ENCODE measurements around the gene XPOT.

The XPOT gene

DNA sequence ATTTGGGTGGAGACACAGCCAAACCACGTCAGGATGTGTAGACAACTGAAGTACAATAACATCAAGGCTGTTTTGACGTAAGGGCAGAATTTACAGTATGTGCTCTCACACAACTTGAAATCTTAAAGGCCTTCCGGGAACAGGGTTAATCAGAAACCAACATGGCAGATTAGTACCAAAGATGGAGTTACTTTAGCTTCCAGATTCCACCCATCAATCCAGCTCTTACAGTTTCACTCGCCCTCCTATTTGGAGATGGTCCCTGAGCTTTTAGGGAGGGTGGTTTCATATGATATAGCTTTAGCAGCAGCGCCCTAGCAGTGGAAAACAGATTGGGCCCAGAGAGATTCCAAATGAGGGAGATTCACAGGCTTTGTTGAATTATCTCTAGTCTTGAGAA lies 2.0 kb upstream of the XPOT start:
- Histone ChIP-seq H3K9me3 (ENCODE audit: insufficient read depth, low read depth, low read length) (no peaks in the 10 kb centered on the region), H4K20me1 (ENCODE audit: insufficient read depth, low read length, poor library complexity, severe bottlenecking) (peaks cover 9% of the 10 kb centered on the region), H3K4me1 (ENCODE audit: insufficient read depth, low read length, poor library complexity, severe bottlenecking) (peaks cover 19% of the 10 kb centered on the region), H3F3A (ENCODE audit: low read depth) (no peaks in the 10 kb centered on the region), H3K4me3 (ENCODE audit: low read length, poor library complexity, severe bottlenecking) (no peak overlapping the region), H3K79me2 (ENCODE audit: insufficient read depth, low read length) (peaks cover 25% of the 10 kb centered on the region), H3K4me2 (ENCODE audit: low read depth, low read length, poor library complexity, severe bottlenecking) (no peak overlapping the region), H3K9ac (ENCODE audit: low read depth, low read length, poor library complexity, severe bottlenecking) (no peak overlapping the region), H3K9me2 (replicated peaks; ENCODE audit: low read depth, low read length) (no peaks in the 10 kb centered on the region), H3K27me3 (ENCODE audit: insufficient read depth, low read length, poor library complexity, severe bottlenecking) (no peaks in the 10 kb centered on the region), H3K36me3 (ENCODE audit: insufficient read depth, low read length) (no peaks in the 10 kb centered on the region), H2AFZ (ENCODE audit: low read length) (no peak overlapping the region)
- TF ChIP-seq, protein P1, sequence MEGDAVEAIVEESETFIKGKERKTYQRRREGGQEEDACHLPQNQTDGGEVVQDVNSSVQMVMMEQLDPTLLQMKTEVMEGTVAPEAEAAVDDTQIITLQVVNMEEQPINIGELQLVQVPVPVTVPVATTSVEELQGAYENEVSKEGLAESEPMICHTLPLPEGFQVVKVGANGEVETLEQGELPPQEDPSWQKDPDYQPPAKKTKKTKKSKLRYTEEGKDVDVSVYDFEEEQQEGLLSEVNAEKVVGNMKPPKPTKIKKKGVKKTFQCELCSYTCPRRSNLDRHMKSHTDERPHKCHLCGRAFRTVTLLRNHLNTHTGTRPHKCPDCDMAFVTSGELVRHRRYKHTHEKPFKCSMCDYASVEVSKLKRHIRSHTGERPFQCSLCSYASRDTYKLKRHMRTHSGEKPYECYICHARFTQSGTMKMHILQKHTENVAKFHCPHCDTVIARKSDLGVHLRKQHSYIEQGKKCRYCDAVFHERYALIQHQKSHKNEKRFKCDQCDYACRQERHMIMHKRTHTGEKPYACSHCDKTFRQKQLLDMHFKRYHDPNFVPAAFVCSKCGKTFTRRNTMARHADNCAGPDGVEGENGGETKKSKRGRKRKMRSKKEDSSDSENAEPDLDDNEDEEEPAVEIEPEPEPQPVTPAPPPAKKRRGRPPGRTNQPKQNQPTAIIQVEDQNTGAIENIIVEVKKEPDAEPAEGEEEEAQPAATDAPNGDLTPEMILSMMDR (conservative IDR thresholded peaks at IDR 0.05; ENCODE audit: low read length): no peak
- TF ChIP-seq EZH2phosphoT487 (IDR thresholded peaks at IDR 0.05; ENCODE audit: borderline replicate concordance): no peak

DNA sequence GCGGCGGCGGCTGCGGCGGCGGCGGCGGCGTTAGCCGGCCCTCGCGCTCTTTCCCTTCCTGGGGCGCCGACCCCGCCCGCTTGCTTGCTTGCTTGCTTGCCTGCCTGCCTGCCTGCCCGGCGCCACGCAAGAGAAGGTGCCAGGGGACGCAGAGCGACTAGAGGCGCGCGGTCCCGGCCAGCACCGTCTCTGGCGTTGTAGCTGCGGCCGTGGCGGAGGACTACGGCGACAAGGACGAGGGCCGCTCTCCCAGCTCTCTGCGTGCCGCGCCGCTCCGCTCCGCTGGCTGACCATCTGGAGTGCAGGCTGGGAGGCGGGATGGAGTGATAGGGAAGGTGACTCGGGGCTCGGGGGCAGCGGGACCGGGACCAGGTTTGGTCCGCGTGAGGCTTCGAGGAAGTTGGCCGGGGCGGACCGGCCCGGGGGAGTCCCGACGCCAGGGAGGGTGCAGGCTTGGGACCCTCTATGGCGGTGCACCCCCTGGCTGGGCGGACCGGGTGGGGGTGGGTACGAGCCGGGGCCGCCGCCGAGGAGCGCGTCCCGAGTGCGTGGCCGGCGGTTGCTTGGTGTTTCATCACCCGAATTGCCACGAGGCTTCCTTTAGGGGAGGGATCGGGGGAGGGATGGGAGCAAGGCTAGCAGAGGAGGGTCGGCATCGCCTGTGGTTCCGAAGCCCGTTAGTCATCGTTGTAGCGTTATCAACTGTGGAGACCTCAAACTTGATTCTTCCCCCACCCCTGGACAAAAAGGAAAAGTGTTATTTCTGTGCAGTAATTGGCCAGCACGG lies 471 bp downstream of the XPOT start:
- peaks cover 49% of the 10 kb centered on the region for H3K79me2 ChIP-seq (ENCODE audit: insufficient read depth, low read length)

DNA sequence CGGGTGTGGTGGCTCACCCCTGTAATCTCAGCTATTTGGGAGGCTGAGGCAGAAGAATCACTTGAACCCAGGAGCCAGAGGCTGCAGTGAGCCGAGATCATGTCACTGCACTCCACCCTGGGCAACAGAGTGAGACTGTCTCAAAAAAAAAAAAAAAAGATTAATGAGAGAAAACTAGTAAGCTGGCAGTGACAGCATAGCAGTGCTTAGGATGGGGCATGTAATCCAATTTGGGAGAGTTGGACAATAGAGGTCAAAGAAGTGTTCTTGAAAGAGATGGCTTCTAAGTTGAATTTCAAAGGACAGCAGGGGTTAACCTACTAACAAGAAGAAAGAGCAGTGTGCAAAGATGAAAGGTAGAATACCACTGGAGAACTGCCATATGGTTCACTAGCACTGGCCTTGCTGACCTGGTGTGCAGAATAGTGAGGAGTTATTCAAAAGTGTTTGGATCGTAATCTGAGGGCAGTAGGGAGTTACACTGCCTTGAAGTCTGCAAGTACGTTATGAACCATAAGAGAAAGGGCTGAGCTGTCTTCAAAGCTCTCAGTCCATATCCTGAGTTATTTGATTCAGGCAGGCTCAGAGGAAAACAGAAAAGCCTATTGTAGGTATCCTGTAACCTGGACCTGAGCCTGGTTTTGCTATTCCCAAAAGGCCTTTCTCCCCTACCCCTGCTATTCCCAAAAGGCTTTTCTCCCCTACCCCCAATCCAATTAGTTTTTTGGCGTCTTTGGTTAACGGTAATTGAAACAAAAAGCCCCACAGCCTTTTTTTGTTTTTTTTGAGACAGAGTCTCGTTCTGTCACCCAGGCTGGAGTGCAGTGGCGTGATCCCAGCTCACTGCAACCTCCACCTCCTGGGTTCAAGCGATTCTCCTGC lies 3.4 kb downstream of the XPOT start:
- Histone ChIP-seq H3K4me2 (ENCODE audit: low read depth, low read length, poor library complexity, severe bottlenecking) (peak overlapping the region; percentile 76), H3K79me2 (ENCODE audit: insufficient read depth, low read length) (peaks cover 63% of the 10 kb centered on the region), H3F3A (ENCODE audit: low read depth) (no peaks in the 10 kb centered on the region), H3K4me1 (ENCODE audit: insufficient read depth, low read length, poor library complexity, severe bottlenecking) (peaks cover 31% of the 10 kb centered on the region), H3K4me3 (ENCODE audit: low read length, poor library complexity, severe bottlenecking) (peak overlapping the region; percentile 41), H3K9me2 (replicated peaks; ENCODE audit: low read depth, low read length) (no peaks in the 10 kb centered on the region), H2AFZ (ENCODE audit: low read length) (no peak overlapping the region), H3K9me3 (ENCODE audit: insufficient read depth, low read depth, low read length) (no peaks in the 10 kb centered on the region), H3K9ac (ENCODE audit: low read depth, low read length, poor library complexity, severe bottlenecking) (no peak overlapping the region), H3K36me3 (ENCODE audit: insufficient read depth, low read length) (peaks cover 21% of the 10 kb centered on the region; the same call in 1 of the 2 replicates), H4K20me1 (ENCODE audit: insufficient read depth, low read length, poor library complexity, severe bottlenecking) (peaks cover 46% of the 10 kb centered on the region), H3K27me3 (ENCODE audit: insufficient read depth, low read length, poor library complexity, severe bottlenecking) (no peaks in the 10 kb centered on the region)
- TF ChIP-seq EZH2phosphoT487 (IDR thresholded peaks at IDR 0.05; ENCODE audit: borderline replicate concordance): no peak
- TF ChIP-seq, protein P1 (conservative IDR thresholded peaks at IDR 0.05; ENCODE audit: low read length): no peak

More for the DNA sequence above, 471 bp downstream of the XPOT start:
- H3K4me1 ChIP-seq (ENCODE audit: insufficient read depth, low read length, poor library complexity, severe bottlenecking): peaks cover 31% of the 10 kb centered on the region
- H3K9me3 ChIP-seq (ENCODE audit: insufficient read depth, low read depth, low read length): no peaks in the 10 kb centered on the region
- H3F3A ChIP-seq (ENCODE audit: low read depth): no peaks in the 10 kb centered on the region
- peaks cover 29% of the 10 kb centered on the region for H4K20me1 ChIP-seq (ENCODE audit: insufficient read depth, low read length, poor library complexity, severe bottlenecking)
- H3K4me3 ChIP-seq (ENCODE audit: low read length, poor library complexity, severe bottlenecking): peak overlapping the region; percentile 85
- H3K36me3 ChIP-seq (ENCODE audit: insufficient read depth, low read length): no peaks in the 10 kb centered on the region
- no peak for TF ChIP-seq EZH2phosphoT487 (IDR thresholded peaks at IDR 0.05; ENCODE audit: borderline replicate concordance)
- H3K9ac ChIP-seq (ENCODE audit: low read depth, low read length, poor library complexity, severe bottlenecking): peak overlapping the region; percentile 91
- H3K27me3 ChIP-seq (ENCODE audit: insufficient read depth, low read length, poor library complexity, severe bottlenecking): no peaks in the 10 kb centered on the region
- H3K9me2 ChIP-seq (replicated peaks; ENCODE audit: low read depth, low read length): no peaks in the 10 kb centered on the region
- peak overlapping the region; percentile 76 for H3K4me2 ChIP-seq (ENCODE audit: low read depth, low read length, poor library complexity, severe bottlenecking)
- peak overlapping the region; percentile 93 for H2AFZ ChIP-seq (ENCODE audit: low read length)
